Measurements from ENCODE around the gene NBPF3.

NBPF3 gene

GRCh38 chr1:21522525-21523038, 82.6 kb downstream of the NBPF3 start:
- no peak overlapping the region for H3K27ac ChIP-seq
- TF ChIP-seq CTCF (IDR thresholded peaks at IDR 0.05) = no peak
- no peaks in the 10 kb centered on the region for H3K9me3 ChIP-seq
- H3K4me3 ChIP-seq = no peak overlapping the region
- intact Hi-C loops (cut with DNase I; ENCODE audit: low total_unique reads) = no loop called here
- H3K27me3 ChIP-seq = no peaks in the 10 kb centered on the region
- no peaks in the 10 kb centered on the region for H3K36me3 ChIP-seq
- no peaks in the 10 kb centered on the region for H3K4me1 ChIP-seq
- no peak for DNase-seq

GRCh38 chr1:21523297-21523813, 83.4 kb downstream of the NBPF3 start:
- H3K4me1 ChIP-seq = no peaks in the 10 kb centered on the region
- no peak for DNase-seq
- H3K27me3 ChIP-seq = no peaks in the 10 kb centered on the region
- no peak overlapping the region for H3K27ac ChIP-seq
- H3K36me3 ChIP-seq = no peaks in the 10 kb centered on the region
- H3K4me3 ChIP-seq = no peak overlapping the region
- intact Hi-C loops (cut with DNase I; ENCODE audit: low total_unique reads) = no loop called here
- no peaks in the 10 kb centered on the region for H3K9me3 ChIP-seq
- no peak for TF ChIP-seq CTCF (IDR thresholded peaks at IDR 0.05)

GRCh38 chr1:21524220-21524619, 84.3 kb downstream of the NBPF3 start:
- Histone ChIP-seq H3K4me3 (no peak overlapping the region), H3K9me3 (no peaks in the 10 kb centered on the region), H3K4me1 (no peaks in the 10 kb centered on the region), H3K27me3 (no peaks in the 10 kb centered on the region), H3K27ac (no peak overlapping the region), H3K36me3 (no peaks in the 10 kb centered on the region)
- DNase-seq = no peak
- TF ChIP-seq CTCF (IDR thresholded peaks at IDR 0.05) = no peak
- intact Hi-C loops (cut with DNase I; ENCODE audit: low total_unique reads) = no loop called here

- no peaks in the 10 kb centered on the region for H3K9me3 ChIP-seq
- H3K27ac ChIP-seq = no peak overlapping the region
- intact Hi-C loops (cut with DNase I; ENCODE audit: low total_unique reads) = no loop called here
- no peaks in the 10 kb centered on the region for H3K36me3 ChIP-seq
- H3K27me3 ChIP-seq = peaks cover 0 to 3% of the 10 kb centered on the region in 2 donors
- no peaks in the 10 kb centered on the region for H3K4me1 ChIP-seq
- no peak for DNase-seq
- H3K4me3 ChIP-seq = no peak overlapping the region
- TF ChIP-seq CTCF (IDR thresholded peaks at IDR 0.05) = no peak
Measured at GRCh38 chr1:21524686-21525339, 84.9 kb downstream of the NBPF3 start.

- TF ChIP-seq CTCF (IDR thresholded peaks at IDR 0.05) = no peak
- H3K36me3 ChIP-seq = no peaks in the 10 kb centered on the region
- intact Hi-C loops (cut with DNase I; ENCODE audit: low total_unique reads) = no loop called here
- H3K4me1 ChIP-seq = no peaks in the 10 kb centered on the region
- H3K27me3 ChIP-seq = peaks cover 0 to 8% of the 10 kb centered on the region in 2 donors
- H3K9me3 ChIP-seq = no peaks in the 10 kb centered on the region
- no peak overlapping the region for H3K27ac ChIP-seq
- H3K4me3 ChIP-seq = no peak overlapping the region
- no peak for DNase-seq
Measured at GRCh38 chr1:21525340-21525717, 85.4 kb downstream of the NBPF3 start.

All from tibial artery (tissue), 4 donors.